Neural crest cell (in vitro differentiated cells): Measurements from ENCODE around the gene FOXK1. TPM values are rescaled to one million over a fixed set of nuclear protein-coding genes. Genes with fewer than 3 reads are reported as not detected.

Experiments used
- DNase-seq: peaks from one replicate; pipeline ENCODE4 v3.0.0; 2021; ENCODE audit warnings: low read depth, mixed read lengths, low spot score
- H3K27ac Mint-ChIP-seq: one replicate; pipeline ENCODE4 v1.8.0; 2021; ENCODE audit warnings: mild to moderate bottlenecking, mixed read lengths; ENCODE audit not compliant: unreplicated experiment
- H3K27me3 Mint-ChIP-seq: 2 replicates; pipeline ENCODE4 v1.8.0; 2021; ENCODE audit warnings: low read depth, mild to moderate bottlenecking, mixed read lengths
- H3K36me3 Mint-ChIP-seq: 2 replicates; pipeline ENCODE4 v1.8.0; 2021; ENCODE audit warnings: low read depth, mild to moderate bottlenecking, mixed read lengths
- H3K4me1 Mint-ChIP-seq: 2 replicates; pipeline ENCODE4 v1.8.0; 2021; ENCODE audit warnings: mixed read lengths
- H3K4me3 Mint-ChIP-seq: one replicate; pipeline ENCODE4 v1.8.0; 2021; ENCODE audit warnings: mild to moderate bottlenecking, mixed read lengths
- H3K9me3 Mint-ChIP-seq: 2 replicates; pipeline ENCODE4 v1.8.0; 2021; ENCODE audit warnings: mixed read lengths
- total RNA-seq: library from RNA; stranded (reverse); gene quantifications from 2 replicates; pipeline ENCODE4 v1.2.1, GENCODE V29; 2021
- TF ChIP-seq, protein P1 (sequence below): fragments of 200-600 bp; sonication (generic); conservative IDR thresholded peaks from 2 replicates; pipeline ENCODE4 v1.5.0; 2021; ENCODE audit warnings: antibody characterized with exemption, mild to moderate bottlenecking

Gene FOXK1
- total RNA-seq, 1 donor from 2014 or later, result 29.1 TPM

DNA sequence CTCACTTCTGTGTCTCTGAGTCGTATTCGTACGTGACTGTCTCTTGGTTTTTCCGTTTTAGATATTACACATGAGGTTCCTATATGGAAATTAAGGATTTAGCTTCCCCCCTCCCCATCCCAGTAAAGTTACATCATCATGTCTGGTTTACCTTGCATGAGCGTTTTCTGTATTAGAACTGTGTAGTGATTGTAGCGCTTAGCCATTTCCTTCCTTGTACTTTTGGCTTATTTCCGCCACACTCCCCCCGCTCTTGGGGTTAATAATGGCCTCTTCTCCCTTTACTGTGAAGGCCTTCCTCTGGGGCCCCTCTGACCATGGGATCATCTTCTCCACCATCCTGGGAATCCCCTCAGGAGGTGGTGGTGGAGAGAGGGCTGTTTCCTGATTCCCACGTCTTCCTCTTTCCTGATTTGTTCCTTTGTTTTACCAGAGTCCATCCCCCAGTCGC is 66.2 kb downstream of the FOXK1 start:
- peaks cover 3% of the 10 kb centered on the region for H3K36me3 Mint-ChIP-seq
- TF ChIP-seq, protein P1, sequence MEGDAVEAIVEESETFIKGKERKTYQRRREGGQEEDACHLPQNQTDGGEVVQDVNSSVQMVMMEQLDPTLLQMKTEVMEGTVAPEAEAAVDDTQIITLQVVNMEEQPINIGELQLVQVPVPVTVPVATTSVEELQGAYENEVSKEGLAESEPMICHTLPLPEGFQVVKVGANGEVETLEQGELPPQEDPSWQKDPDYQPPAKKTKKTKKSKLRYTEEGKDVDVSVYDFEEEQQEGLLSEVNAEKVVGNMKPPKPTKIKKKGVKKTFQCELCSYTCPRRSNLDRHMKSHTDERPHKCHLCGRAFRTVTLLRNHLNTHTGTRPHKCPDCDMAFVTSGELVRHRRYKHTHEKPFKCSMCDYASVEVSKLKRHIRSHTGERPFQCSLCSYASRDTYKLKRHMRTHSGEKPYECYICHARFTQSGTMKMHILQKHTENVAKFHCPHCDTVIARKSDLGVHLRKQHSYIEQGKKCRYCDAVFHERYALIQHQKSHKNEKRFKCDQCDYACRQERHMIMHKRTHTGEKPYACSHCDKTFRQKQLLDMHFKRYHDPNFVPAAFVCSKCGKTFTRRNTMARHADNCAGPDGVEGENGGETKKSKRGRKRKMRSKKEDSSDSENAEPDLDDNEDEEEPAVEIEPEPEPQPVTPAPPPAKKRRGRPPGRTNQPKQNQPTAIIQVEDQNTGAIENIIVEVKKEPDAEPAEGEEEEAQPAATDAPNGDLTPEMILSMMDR, result no peak
- no peak for DNase-seq
- H3K9me3 Mint-ChIP-seq, result no peaks in the 10 kb centered on the region
- H3K27me3 Mint-ChIP-seq, result no peaks in the 10 kb centered on the region
- H3K27ac Mint-ChIP-seq, result no peak overlapping the region
- peaks cover 41% of the 10 kb centered on the region for H3K4me1 Mint-ChIP-seq
- no peak overlapping the region for H3K4me3 Mint-ChIP-seq

DNA sequence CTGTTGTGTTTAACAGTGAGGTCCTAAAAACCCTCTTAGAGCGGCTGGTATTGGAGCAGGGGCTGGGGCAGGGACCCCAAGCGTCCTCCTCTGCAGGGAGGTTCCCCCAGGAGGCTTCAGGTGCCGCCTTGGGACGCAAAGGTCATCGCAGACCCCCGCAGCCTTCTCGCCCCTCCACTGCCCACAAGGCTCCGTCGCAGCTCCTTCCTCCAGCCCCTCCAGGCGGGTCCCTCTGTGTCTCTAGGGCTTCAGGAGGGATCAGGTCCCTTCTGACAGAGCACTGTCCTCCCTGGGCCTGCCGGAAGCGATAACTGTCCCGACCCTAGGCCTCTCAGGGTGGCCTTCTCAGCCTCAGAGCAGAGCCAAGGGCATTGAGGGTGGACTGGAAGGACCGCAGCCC is 67.3 kb downstream of the FOXK1 start:
- H3K4me1 Mint-ChIP-seq, result peaks cover 35% of the 10 kb centered on the region

DNA sequence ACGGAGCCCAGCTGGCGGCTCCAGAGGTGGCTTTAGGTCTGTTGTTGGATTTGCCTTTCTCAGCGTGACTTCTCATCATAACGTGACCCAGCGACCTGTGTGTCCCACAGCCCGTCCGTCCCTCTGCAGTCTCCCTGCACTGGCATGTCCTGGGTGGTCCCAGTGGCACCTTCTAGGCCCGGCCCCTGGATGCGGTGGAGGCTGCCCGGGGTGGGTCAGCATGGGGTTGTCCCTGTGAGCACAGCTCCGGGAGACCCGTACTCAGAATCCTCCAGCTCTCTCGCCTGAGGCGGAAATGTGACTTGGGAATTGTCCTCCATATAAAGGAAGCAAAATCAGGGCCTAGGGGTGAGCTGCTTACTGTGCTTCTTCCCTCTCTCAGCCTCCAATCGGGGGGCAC is 67.7 kb downstream of the FOXK1 start:
- Mint-ChIP-seq H3K4me1 (peaks cover 30% of the 10 kb centered on the region), H3K27ac (no peak overlapping the region), H3K36me3 (peaks cover 3% of the 10 kb centered on the region), H3K9me3 (no peaks in the 10 kb centered on the region), H3K4me3 (no peak overlapping the region), H3K27me3 (no peaks in the 10 kb centered on the region)
- no peak for DNase-seq
- TF ChIP-seq, protein P1, result no peak

More for the DNA sequence above, 67.3 kb downstream of the FOXK1 start:
- Mint-ChIP-seq H3K27ac (no peak overlapping the region), H3K36me3 (peaks cover 3% of the 10 kb centered on the region), H3K27me3 (no peaks in the 10 kb centered on the region), H3K4me3 (peak overlapping the region; percentile 33), H3K9me3 (no peaks in the 10 kb centered on the region)
- TF ChIP-seq, protein P1, result no peak
- DNase-seq, result no peak

DNA sequence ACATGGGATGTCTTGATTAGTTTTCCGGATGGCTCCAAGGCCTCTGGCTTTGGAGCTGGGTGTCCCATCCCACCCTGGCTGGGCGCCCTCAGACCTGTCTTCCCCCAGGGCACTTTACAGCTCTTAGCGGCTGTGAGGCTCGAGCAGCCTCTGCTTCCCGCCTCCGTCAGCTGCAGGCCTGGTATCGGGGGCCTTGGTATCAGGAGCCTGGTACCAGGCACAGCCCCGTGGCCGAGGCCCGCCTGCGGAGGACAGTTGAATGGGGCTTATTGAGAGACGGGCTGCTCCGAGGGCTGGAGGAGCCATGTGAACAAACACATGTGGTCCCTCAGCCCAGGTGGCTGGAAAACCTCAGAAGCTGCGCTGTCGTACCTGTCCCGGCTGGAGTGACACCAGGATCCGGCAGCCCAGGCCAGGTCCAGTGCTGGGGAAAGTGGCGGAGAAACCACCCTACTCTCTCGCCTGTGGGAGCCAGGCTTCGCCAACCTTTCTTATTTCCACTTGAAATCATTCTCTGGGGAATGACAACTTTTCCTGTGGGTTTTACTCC is 69.4 kb downstream of the FOXK1 start:
- Mint-ChIP-seq H3K4me1 (peaks cover 16% of the 10 kb centered on the region), H3K36me3 (peaks cover 3% of the 10 kb centered on the region), H3K4me3 (no peak overlapping the region), H3K9me3 (no peaks in the 10 kb centered on the region), H3K27me3 (no peaks in the 10 kb centered on the region), H3K27ac (no peak overlapping the region)
- TF ChIP-seq, protein P1, result no peak
- no peak for DNase-seq

DNA sequence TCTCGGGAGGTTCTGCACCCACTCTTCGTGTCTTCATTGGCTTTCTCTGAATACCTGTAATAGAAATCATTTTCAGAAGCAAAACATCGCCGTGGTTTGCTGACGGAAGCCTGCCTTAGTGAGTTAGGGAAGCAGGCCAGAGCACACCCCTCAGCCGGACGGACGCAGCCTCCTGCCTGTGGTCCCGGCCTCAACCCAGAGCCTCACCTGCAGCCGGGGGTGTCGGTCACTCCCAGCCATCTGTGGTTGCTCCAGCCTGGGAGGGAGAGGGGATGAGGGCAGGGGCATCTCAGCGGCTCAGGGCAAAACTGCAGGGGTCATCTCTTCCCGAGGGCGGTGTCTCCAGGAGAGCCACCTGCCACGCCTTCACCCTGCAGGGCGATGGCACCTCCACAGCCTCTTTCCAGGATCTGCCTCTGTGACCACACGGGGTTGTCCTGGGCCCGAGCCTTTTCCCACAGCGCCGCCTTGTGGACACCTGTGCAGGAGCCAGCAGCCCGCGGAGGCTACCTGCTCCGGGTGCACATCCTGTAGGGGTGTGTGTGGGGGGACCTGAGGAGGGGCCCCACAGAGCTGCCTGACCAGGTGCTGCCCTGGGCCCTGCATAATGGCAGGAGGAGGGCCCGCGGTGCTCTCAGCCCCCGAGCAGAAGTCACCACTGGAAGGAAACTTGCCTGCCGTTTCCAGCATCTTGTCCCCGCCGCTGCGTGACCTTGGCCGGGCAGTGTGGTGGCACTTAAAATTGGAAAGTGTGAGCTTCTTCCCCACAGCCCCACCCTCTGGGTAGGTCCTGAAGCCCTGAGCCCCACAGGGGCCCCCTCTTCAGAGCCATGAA is 71.7 kb downstream of the FOXK1 start:
- Mint-ChIP-seq H3K36me3 (no peaks in the 10 kb centered on the region), H3K27ac (no peak overlapping the region), H3K27me3 (no peaks in the 10 kb centered on the region), H3K9me3 (no peaks in the 10 kb centered on the region), H3K4me3 (no peak overlapping the region), H3K4me1 (peaks cover 4% of the 10 kb centered on the region)
- DNase-seq, result peak; percentile 75
- TF ChIP-seq, protein P1, result peak; percentile 93
